ENCODE results near the gene LRP5.

GRCh38 chr11:68263444-68264035 is 48.9 kb upstream of the LRP5 start:
- TF ChIP-seq POLR2AphosphoS5 (IDR thresholded peaks at IDR 0.05; ENCODE audit: low read depth, low read length) (no peak), TAF1 (IDR thresholded peaks at IDR 0.05; ENCODE audit: borderline replicate concordance, low read depth, low read length) (no peak)

Measured in GM12892 (cell line).